Vagina (tissue), 2 donors: ENCODE measurements around the gene AQP10. TPM values are rescaled to one million over a fixed set of nuclear protein-coding genes. Genes with fewer than 3 reads are reported as not detected.

ENCODE experiments used
- DNase-seq, 2 donors: peaks; one replicate each; pipeline ENCODE4 v3.0.0-alpha.2; 2017; ENCODE audit errors: extremely low spot score in 2 of 2
- H3K27ac ChIP-seq: fragments of 200-600 bp; sonication (generic); one replicate; pipeline ENCODE4 v1.5.1; 2019
- H3K27me3 ChIP-seq: fragments of 200-600 bp; sonication (generic); one replicate; pipeline ENCODE4 v1.5.1; 2019
- H3K36me3 ChIP-seq, 2 donors: fragments of 200-600 bp; sonication (generic); one replicate each; pipeline ENCODE4 v1.5.1; 2017 to 2019
- H3K4me1 ChIP-seq: fragments of 200-600 bp; sonication (generic); one replicate; pipeline ENCODE4 v1.5.1; 2019
- H3K4me3 ChIP-seq, 2 donors: fragments of 200-600 bp; sonication (generic); 1 replicate in 1 of 2; 2 replicates in 1 of 2; pipeline ENCODE4 v1.5.1; 2016 to 2019
- H3K9me3 ChIP-seq: fragments of 200-600 bp; sonication (generic); one replicate; pipeline ENCODE4 v1.5.1; 2019
- CTCF ChIP-seq, 3 experiments: fragments of 450-650 bp in 2 of 3; fragments of 200-600 bp in 1 of 3; sonication (generic) in 1 of 3; IDR thresholded peaks; one replicate each; pipeline ENCODE4 v1.5.1; 2017 to 2019; ENCODE audit warnings: antibody characterized with exemption in 3 of 3, mild to moderate bottlenecking in 2 of 3, moderate library complexity in 2 of 3
- POLR2A ChIP-seq, 2 donors: fragments of 450-650 bp; IDR thresholded peaks; one replicate each; pipeline ENCODE4 v1.6.1; 2017; ENCODE audit warnings: antibody characterized with exemption in 2 of 2, mild to moderate bottlenecking in 2 of 2, moderate library complexity in 2 of 2
- POLR2AphosphoS5 ChIP-seq, 2 donors: sonication (generic); formaldehyde crosslinking; IDR thresholded peaks; one replicate each; pipeline ENCODE4 v1.9.0; 2017; ENCODE audit warnings: antibody characterized with exemption in 2 of 2, mild to moderate bottlenecking in 2 of 2, low read depth in 1 of 2; ENCODE audit not compliant: insufficient read depth in 1 of 2
- intact Hi-C: fragments of 100-400 bp; cut with DNase I; formaldehyde crosslinking; loops from one replicate; pipeline ENCODE4 v1.15.1; 2023
- total RNA-seq: library from RNA; depleted of rRNA; stranded (reverse); fragments of >200 nt; gene quantifications from one replicate; pipeline ENCODE4 v1.2.3, GENCODE V29; 2016

The AQP10 gene
- total RNA-seq, 1 donor from 2014 or later, result not detected

DNA sequence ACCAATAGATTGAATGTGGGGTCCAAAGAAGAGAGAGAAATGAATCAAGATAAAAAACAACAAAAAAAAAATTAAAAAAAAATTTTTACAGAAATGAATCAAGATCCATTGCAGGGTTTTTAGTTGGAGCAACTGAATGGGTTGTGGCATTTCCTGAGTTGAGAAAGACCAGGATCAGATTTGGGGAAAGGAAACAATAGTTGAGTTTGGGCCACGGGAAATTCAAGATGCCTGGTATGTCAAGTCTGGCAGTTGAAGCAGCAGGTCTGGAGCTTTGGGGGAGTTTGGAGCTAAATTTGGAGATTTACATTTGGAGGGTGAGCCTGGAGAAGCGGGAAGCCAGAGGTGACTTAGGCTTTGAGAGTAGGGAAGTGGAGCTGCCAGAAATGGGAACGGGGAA lies 27.1 kb downstream of the AQP10 start:
- DNase-seq, result no peak
- Histone ChIP-seq H3K9me3 (no peaks in the 10 kb centered on the region), H3K4me1 (peaks cover 11% of the 10 kb centered on the region), H3K27me3 (no peaks in the 10 kb centered on the region), H3K4me3 (no peak overlapping the region), H3K36me3 (peaks cover 3 to 68% of the 10 kb centered on the region in 2 donors), H3K27ac (no peak overlapping the region)
- TF ChIP-seq POLR2AphosphoS5 (IDR thresholded peaks at IDR 0.05; ENCODE audit: insufficient read depth in 1 of 2, low read depth in 1 of 2), result no peak
- no peak for TF ChIP-seq POLR2A (IDR thresholded peaks at IDR 0.05)
- TF ChIP-seq CTCF (IDR thresholded peaks at IDR 0.05), result no peak
- intact Hi-C loops, result loop anchor here (5.0 kb wide), 1 partner anchor 109 kb away; no protein-coding TSS in a partner anchor

GRCh38 chr1:154348429-154349076 lies 27.7 kb downstream of the AQP10 start:
- no peaks in the 10 kb centered on the region for H3K27me3 ChIP-seq
- DNase-seq, result no peak
- TF ChIP-seq CTCF (IDR thresholded peaks at IDR 0.05), result no peak
- TF ChIP-seq POLR2A (IDR thresholded peaks at IDR 0.05), result no peak
- TF ChIP-seq POLR2AphosphoS5 (IDR thresholded peaks at IDR 0.05; ENCODE audit: insufficient read depth in 1 of 2, low read depth in 1 of 2), result no peak
- peaks cover 3 to 62% of the 10 kb centered on the region in 2 donors for H3K36me3 ChIP-seq
- no peak overlapping the region for H3K27ac ChIP-seq
- H3K9me3 ChIP-seq, result no peaks in the 10 kb centered on the region
- H3K4me1 ChIP-seq, result peaks cover 17% of the 10 kb centered on the region
- no peak overlapping the region for H3K4me3 ChIP-seq
- intact Hi-C loops, result loop anchor here (5.0 kb wide), 1 partner anchor 109 kb away; no protein-coding TSS in a partner anchor

DNA sequence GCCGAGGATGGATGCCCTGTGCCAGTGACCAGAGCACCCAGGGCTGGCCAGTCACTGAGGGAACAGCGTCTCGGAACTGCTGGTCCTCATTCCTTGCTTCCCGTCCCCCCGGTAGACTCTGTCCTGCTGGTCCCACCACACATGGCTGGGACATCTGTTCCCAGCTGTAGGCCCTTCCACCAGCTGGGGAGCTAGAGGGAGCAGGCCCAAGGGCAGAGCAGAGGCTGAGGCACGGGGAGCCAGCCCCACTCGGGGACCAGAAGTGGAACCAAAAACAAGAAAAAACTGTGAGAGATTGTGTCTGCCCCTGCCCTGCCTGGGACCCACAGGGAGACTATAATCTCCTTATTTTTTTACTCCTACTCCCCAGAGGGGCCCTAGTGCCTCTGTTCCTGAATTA lies 28.2 kb downstream of the AQP10 start:
- H3K9me3 ChIP-seq, result no peaks in the 10 kb centered on the region
- TF ChIP-seq POLR2AphosphoS5 (IDR thresholded peaks at IDR 0.05; ENCODE audit: insufficient read depth in 1 of 2, low read depth in 1 of 2), result no peak
- no peak for TF ChIP-seq CTCF (IDR thresholded peaks at IDR 0.05)
- no peak for TF ChIP-seq POLR2A (IDR thresholded peaks at IDR 0.05)
- DNase-seq, result no peak
- H3K4me3 ChIP-seq, result no peak overlapping the region
- intact Hi-C loops, result loop anchor here (5.0 kb wide), 1 partner anchor 108 kb away; no protein-coding TSS in a partner anchor
- H3K36me3 ChIP-seq, result peaks cover 3 to 57% of the 10 kb centered on the region in 2 donors
- peaks cover 22% of the 10 kb centered on the region for H3K4me1 ChIP-seq
- no peak overlapping the region for H3K27ac ChIP-seq
- no peaks in the 10 kb centered on the region for H3K27me3 ChIP-seq

GRCh38 chr1:154350383-154350782 lies 29.5 kb downstream of the AQP10 start:
- H3K4me3 ChIP-seq, result no peak overlapping the region
- H3K27ac ChIP-seq, result no peak overlapping the region
- H3K4me1 ChIP-seq, result peaks cover 22% of the 10 kb centered on the region
- TF ChIP-seq POLR2AphosphoS5 (IDR thresholded peaks at IDR 0.05; ENCODE audit: insufficient read depth in 1 of 2, low read depth in 1 of 2) (no peak), CTCF (IDR thresholded peaks at IDR 0.05) (no peak), POLR2A (IDR thresholded peaks at IDR 0.05) (no peak)
- no peak for DNase-seq
- H3K9me3 ChIP-seq, result no peaks in the 10 kb centered on the region
- H3K27me3 ChIP-seq, result no peaks in the 10 kb centered on the region
- H3K36me3 ChIP-seq, result peaks cover 0 to 44% of the 10 kb centered on the region in 2 donors
- intact Hi-C loops, result no loop called here

GRCh38 chr1:154351363-154352068 lies 30.6 kb downstream of the AQP10 start:
- Histone ChIP-seq H3K36me3 (peaks cover 0 to 33% of the 10 kb centered on the region in 2 donors), H3K9me3 (no peaks in the 10 kb centered on the region), H3K4me1 (peaks cover 22% of the 10 kb centered on the region), H3K4me3 (no peak overlapping the region), H3K27me3 (no peaks in the 10 kb centered on the region), H3K27ac (no peak overlapping the region)
- intact Hi-C loops, result no loop called here
- DNase-seq, result no peak
- no peak for TF ChIP-seq POLR2A (IDR thresholded peaks at IDR 0.05)
